GM19043 (cell line): ENCODE results near the gene PTH2.

Source experiments
- ATAC-seq: cut with Tn5 transposase; IDR thresholded peaks from one replicate; pipeline ENCODE4 v1.9.1; 2021; ENCODE audit warnings: low read depth; ENCODE audit not compliant: unreplicated experiment

Gene PTH2

DNA sequence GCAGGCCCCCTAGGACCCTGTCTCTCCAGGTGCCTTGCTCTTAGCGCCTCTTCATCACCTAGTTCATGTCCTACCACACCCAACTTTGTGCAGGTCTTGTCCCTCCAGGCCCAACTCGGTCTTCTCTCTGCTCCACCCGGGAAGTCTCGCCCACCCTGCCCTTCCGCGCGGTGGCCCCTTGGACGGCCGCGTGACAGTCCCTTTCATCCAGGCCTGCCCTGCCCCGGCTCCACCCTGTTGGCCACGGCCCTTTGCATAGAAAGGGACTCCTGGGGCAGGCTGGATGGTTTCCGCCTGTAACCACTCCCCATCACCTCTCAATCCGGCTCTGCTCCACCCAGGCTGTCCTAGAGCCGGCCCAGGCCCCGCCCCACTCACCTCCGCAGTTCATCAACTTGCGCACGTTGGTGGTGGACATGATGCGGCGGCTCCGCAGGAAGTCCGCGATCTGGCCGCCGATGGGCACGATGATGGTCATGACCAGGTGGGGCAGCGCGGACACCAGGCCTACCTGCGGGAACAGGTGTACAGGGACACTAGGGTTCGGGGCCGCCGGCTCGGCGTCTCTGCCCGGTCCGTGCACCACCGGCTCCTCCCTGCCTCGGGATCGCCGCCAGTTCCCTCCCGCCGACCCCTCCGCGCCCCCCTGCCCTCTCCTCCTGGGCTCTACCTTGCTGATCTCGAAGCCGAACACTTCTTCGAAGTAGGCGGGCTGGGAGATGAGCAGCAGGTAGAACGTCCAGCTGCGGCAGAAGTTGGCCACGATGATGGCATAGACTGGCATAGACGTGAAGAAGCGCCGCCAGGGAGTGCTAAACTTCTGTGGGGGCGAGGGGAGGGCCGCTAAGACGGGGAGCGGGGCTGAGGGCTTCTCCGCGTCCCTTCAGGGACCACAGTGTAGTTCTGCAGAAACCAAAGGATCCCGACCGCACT is 9.2 kb upstream of the PTH2 start:
- ATAC-seq, result no peak

DNA sequence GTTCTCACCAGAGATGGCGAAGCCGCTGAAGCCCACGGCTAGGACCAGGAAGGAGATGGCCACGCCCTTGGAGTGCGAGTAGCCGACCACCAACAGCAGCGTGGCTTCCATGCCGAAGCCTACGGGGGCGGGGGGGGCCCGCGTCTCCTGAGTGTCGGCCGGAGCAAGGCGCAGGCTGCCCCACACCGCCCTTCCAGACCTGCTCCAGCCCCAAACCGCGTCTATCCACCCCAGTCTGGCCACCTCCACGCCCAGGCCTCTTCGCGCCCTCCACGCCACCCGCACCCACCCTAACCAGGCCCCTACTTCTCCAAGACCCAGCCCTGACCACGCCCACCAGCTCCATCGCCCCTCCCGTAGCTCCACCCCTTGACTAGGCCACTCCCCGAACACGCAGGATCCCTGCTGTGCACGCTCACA is 8.1 kb upstream of the PTH2 start:
- no peak for ATAC-seq

DNA sequence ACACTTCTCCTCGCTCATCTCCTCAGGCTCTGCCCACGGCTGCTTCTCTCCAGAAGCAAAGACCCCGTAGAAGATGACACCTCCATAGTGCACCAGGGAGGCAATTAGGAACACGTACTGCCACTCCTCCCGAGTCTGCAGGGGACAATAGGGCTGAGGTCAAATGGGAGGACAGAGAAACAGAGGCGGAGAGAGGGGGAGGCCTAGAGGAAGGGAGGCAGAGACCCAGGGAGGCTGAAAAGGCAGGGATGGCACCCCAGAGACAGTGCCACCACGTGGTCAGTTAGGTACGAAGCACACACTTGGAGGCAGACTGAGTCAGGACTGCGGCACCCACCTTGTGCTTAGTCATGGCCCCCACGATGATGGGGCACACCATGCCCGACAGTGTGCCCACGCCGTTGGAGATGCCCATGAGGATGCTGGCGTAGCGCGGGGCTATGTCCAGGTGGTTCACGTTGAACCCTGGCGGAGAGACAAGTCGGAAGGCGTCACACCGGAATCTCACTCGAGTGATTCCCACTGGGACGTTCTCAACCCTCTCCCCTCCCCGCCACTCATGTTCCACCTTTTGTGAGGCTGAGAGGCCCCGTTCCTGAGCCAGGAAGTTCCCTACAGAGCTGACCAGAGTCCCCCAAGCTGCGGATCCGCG is 7.6 kb upstream of the PTH2 start:
- ATAC-seq, result no peak

DNA sequence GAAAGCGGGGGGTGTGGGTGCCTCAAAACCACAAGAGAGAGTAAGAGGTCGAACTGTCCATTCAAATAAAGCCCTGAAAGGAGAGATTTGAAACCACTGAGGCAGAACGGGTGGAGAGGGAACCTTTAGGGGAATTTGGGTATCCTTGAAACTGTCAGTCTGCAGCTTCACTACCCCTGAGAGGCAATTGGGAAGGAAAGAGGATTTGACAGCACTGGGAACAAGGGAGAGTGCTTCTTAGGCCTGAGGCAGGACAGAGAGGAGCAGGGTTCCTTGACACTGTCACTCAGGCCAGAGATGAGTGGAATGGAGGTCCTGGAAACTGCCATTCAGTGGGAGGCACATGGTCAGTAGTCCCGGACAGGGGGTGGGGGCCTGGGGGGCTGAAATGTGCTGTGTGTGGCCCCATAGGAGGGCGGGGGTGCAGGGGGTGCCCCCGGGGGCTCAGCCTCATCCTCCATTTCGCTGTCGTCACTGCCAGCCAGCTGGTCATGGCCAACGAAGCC is 7.0 kb upstream of the PTH2 start:
- no peak for ATAC-seq

GRCh38 chr19:49428547-49429451 is 5.6 kb upstream of the PTH2 start:
- no peak for ATAC-seq

DNA sequence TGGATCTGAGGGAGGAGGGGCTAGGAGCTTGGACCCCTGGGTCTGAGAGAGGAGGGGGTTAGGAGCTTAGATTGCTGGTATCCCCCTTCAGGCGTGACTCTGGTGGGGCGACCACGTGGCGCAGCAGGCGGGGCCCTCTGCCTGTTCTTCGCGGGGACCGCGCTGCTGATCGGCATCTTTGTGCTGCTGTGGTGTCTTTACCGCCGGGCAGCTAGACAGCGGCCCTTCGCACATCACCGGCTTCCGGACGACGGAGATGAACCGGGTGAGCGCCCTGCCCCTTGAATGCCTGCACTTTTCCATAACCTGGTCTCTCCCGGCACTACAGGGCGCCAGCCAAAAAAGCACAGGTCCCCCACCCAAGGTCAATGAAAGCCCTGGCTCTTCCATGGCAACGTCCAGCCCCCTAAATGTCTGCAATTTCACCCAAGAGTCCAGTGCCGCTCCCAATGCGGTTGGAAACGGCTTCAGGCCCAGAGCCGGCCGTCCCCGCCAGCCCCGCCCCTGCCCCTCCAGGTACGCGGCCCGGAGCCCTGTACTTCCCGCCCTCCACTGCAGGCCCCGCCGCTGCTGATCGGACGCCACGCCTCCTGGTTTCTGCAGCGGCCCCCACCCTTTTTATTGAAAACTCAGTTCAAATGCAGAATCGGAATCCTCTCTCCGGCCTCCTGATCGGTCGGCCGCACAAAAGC is 4.8 kb upstream of the PTH2 start:
- ATAC-seq, result no peak

DNA sequence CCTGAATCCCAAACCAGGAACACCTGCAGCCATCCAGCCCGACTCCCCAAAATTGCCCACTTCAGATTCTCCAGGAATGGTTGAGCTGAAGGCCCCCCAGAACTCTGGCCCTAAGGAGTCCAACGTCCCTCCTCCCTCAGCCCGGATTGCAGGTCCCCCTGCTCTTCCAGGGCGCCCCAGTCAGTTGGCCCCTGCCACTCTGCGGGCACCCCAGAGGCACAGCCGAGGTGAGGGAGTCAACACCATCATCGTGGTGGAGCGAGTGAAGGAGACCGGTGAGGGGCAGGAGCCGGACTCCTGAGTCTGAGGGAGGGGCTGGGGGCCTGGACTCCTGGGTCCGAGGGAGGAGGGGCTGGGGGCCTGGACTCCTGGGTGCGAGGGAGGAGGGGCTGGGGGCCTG is 4.1 kb upstream of the PTH2 start:
- ATAC-seq, result no peak

DNA sequence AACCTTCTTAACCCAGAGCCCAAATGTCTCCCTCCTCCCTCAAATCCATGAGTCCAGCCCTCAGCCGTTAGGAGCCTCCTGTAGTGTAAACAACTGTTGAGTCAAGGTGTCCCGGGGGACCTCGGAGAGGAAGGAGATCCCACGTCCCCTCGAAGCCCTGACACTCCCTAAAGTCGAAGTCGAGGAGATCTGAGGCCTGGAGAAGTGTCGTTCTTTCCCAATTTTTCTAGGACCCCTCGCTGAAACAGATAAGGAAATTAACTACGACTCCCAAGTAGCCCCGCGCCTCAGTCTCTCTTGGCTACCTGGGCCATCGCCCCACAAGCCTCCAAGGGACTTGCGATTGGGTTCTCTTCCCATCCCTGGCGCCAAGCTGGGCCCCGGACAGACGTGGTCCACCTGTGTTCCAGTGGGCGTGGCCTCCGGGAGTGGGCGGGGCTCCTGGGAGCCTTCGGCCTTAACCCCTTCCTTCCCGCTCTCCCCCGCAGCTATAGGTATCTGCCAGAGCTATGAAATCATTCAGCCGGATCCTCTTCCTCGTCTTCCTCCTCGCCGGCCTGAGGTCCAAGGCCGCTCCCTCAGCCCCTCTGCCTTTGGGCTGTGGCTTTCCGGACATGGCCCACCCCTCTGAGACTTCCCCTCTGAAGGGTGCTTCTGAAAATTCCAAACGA is 2.8 kb upstream of the PTH2 start:
- no peak for ATAC-seq

- ATAC-seq, result no peak
Observed at GRCh38 chr19:49425178-49425577, 1.9 kb upstream of the PTH2 start, which contains the start of gene GFY. Gene GFY, plus strand, starts transcription at chr19:49425388. Its CDS starts 1,043 bp downstream, at chr19:49426431.

- ATAC-seq, result no peak
Observed at GRCh38 chr19:49423985-49424303, 703 bp upstream of the PTH2 start.

DNA sequence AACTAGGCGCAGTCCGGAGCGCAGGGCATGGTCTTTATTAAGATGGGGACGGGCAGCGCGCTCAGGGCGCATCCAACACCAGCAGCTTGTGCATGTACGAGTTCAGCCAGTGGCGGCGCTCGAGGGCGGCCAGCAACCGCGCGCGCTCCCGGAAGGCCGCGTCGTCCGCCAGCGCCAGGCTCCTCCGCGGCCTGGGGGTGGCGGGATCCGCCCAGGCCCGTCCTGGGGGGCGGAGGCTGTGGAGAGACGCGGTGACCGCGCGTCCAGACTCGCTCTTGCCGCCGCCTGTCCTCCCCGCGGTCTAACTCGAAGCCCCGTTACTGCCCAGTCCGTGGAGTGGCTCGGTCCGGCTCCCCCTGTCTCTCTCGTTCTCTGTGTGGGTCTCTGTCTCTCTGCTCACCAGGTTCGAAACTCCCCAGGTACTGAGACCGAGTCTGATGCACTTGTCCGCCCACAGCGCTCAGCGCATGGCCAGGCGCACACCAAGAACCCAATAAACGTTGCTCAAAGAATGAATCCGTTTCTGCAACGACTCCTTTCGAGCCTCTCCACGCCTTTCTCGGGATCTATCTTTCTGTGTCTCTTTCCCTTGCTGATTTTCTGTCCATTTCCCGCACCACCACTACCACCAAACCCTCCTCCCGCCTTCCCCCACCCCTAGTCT is 702 bp downstream of the PTH2 start:
- no peak for ATAC-seq

- ATAC-seq, result no peak
Observed at GRCh38 chr19:49421878-49422202, 1.4 kb downstream of the PTH2 start.

- ATAC-seq, result no peak
Observed at GRCh38 chr19:49421039-49421877, 2.0 kb downstream of the PTH2 start.

- no peak for ATAC-seq
Observed at GRCh38 chr19:49420227-49420626, 3.0 kb downstream of the PTH2 start.

GRCh38 chr19:49419173-49419572 is 4.1 kb downstream of the PTH2 start:
- ATAC-seq, result no peak

GRCh38 chr19:49418511-49418910 is 4.7 kb downstream of the PTH2 start:
- no peak for ATAC-seq

DNA sequence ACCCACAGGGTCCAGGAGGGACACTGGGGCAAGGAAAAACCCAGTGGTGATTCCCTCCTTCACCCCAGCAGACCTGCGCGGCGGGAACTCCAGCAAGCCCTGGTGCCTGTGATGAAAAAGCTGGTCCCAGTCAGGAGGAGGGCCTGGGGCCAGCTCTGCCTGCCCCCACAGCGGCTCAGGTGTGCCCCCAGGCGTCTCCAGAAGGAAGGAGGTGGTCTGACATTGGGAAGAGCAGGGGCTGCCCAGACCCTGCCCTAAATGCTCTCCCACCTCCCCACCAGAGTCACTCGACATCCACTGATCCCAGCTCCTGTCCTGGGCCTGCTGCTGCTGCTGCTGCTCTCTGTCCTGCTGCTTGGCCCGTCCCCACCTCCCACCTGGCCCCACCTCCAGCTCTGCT is 6.2 kb downstream of the PTH2 start:
- no peak for ATAC-seq

DNA sequence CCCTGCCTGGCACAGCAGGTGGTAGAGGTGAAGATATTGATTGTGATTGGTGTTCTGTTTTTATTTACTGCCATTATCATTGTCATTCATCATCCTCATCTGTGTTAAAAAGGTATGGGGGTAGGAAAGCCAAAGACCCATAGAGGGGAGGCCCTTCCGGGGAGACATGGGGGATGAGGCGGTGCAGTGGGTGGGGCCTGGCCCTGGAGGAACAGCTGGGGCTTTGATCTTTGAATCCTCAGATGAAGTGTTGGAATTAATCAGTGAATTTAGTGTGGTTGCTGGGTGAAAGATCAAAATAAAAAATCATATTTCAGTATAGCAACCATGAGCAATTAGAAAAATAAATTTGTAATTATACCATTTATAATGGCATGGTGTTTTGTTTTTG is 7.4 kb downstream of the PTH2 start:
- no peak for ATAC-seq
